Spleen (tissue), 11 donors: Measurements from ENCODE around the gene DCST1. TPM values are rescaled to one million over a fixed set of nuclear protein-coding genes. Genes with fewer than 3 reads are reported as not detected.
A peak's percentile ranks its signal among the peaks of the same experiment; 100 is the strongest.
"Not testable (repeated sequence)": the region's sequence is repeated elsewhere in the genome, so short reads cannot be mapped to it uniquely, and the experiment has no call there.

Source experiments
- DNase-seq: peaks from one replicate; pipeline ENCODE4 v3.0.0-alpha.2; 2020
- H3K27ac ChIP-seq, 8 donors: fragments of 200-600 bp; sonication (generic) in 7 of 8; 1 replicate in 4 of 8; 2 replicates in 4 of 8; pipeline versions ENCODE4 v1.5.0 to v1.8.0; 2016 to 2021; ENCODE audit warnings: inconsistent platforms in 4 of 8, mild to moderate bottlenecking in 4 of 8, moderate library complexity in 1 of 8
- H3K27me3 ChIP-seq, 7 donors: fragments of 200-600 bp; sonication (generic) in 6 of 7; replicated peaks in 1 of 7; 1 replicate in 4 of 7; 2 replicates in 3 of 7; pipeline versions ENCODE4 v1.5.0 to v1.8.0; 2016 to 2021; ENCODE audit warnings: inconsistent platforms in 3 of 7, mild to moderate bottlenecking in 1 of 7
- H3K36me3 ChIP-seq, 6 donors: fragments of 200-600 bp; sonication (generic) in 5 of 6; 1 replicate in 4 of 6; 2 replicates in 2 of 6; pipeline versions ENCODE4 v1.5.0 to v1.8.0; 2016 to 2021; ENCODE audit warnings: inconsistent platforms in 2 of 6
- H3K4me1 ChIP-seq, 6 donors: fragments of 200-600 bp; sonication (generic) in 5 of 6; 1 replicate in 3 of 6; 2 replicates in 3 of 6; pipeline versions ENCODE4 v1.5.0 to v1.8.0; 2016 to 2021; ENCODE audit warnings: inconsistent platforms in 3 of 6
- H3K4me3 ChIP-seq, 8 donors: fragments of 200-600 bp; sonication (generic) in 7 of 8; 1 replicate in 4 of 8; 2 replicates in 4 of 8; pipeline versions ENCODE4 v1.5.0 to v1.8.0; 2016 to 2021; ENCODE audit warnings: inconsistent platforms in 4 of 8, mild to moderate bottlenecking in 4 of 8, moderate library complexity in 2 of 8
- H3K9me3 ChIP-seq, 8 donors: fragments of 200-600 bp; sonication (generic) in 7 of 8; 1 replicate in 4 of 8; 2 replicates in 4 of 8; pipeline versions ENCODE4 v1.5.0 to v1.8.0; 2016 to 2021; ENCODE audit warnings: inconsistent platforms in 4 of 8
- CTCF ChIP-seq, 11 experiments: fragments of 200-600 bp in 7 of 11; fragments of 450-650 bp in 4 of 11; sonication (generic) in 4 of 11; IDR thresholded peaks in 8 of 11; conservative IDR thresholded peaks in 3 of 11; 1 replicate in 7 of 11; 2 replicates in 4 of 11; pipeline versions ENCODE4 v1.4.0 to v1.8.0; 2016 to 2021; ENCODE audit warnings: antibody characterized with exemption in 11 of 11, inconsistent platforms in 4 of 11, mild to moderate bottlenecking in 1 of 11
- POLR2A ChIP-seq, 3 donors: fragments of 450-650 bp; IDR thresholded peaks; one replicate each; pipeline ENCODE4 v1.5.1; 2017; ENCODE audit warnings: antibody characterized with exemption in 3 of 3, mild to moderate bottlenecking in 1 of 3
- POLR2AphosphoS5 ChIP-seq, 3 donors: sonication (generic); formaldehyde crosslinking; IDR thresholded peaks; one replicate each; pipeline ENCODE4 v1.5.1; 2017; ENCODE audit warnings: antibody characterized with exemption in 3 of 3
- WGBS, 5 donors: extraction: QIAGEN DNeasy Blood & Tissue Kit in 3 of 5; methylation state at CpG; one replicate each; pipeline versions ENCODE4 v1.1.5 to v1.1.7; 2013 to 2018; 5-methylcytosine and 5-hydroxymethylcytosine counted together
- intact Hi-C: fragments of 100-400 bp; cut with DNase I; formaldehyde crosslinking; loops from one replicate; pipeline ENCODE4 v1.15.0; 2023; ENCODE audit warnings: low total_unique reads
- polyA plus RNA-seq, 3 donors: library from polyadenylated mRNA; stranded (reverse); fragments of 200-250 nt; gene quantifications; one replicate each; pipeline ENCODE4 v1.2.1, GENCODE V29; 2013
- total RNA-seq, 7 donors: library from RNA; depleted of rRNA in 3 of 7; stranded (reverse); fragments of >200 nt in 3 of 7; fragmentation: NEBNext Ultra II Directional in 4 of 7; extraction: Animal tissue kit (Norgen Biotek cat#: 25700) in 4 of 7; gene quantifications; one replicate each; pipeline versions ENCODE4 v1.1.0 to v1.2.1, GENCODE V29; 2016 to 2021
- donor health status: healthy with polysubstance abuse.
- donor health status: DM: no; HTN: no; CAD: no; lungs with moderate emphysema.
- donor health status: DM: no; HTN: no; CAD: no.
- donor health status: Bipolar disorder and iron deficiency.
- donor health status: healthy.
- donor health status: DM: no; HTN: no; CAD: no.
- donor health status: DM: yes; HTN: yes; CAD: no.

Gene DCST1
- total and polyA plus RNA-seq, 10 donors: not detected

- Histone ChIP-seq H3K4me3 (no peak overlapping the region), H3K9me3 (no peaks in the 10 kb centered on the region), H3K4me1 (peaks cover 6 to 53% (median 23%) of the 10 kb centered on the region in 6 donors), H3K27me3 (no peaks in the 10 kb centered on the region), H3K36me3 (peaks cover 0 to 44% (median 21%) of the 10 kb centered on the region in 6 donors), H3K27ac (no peak overlapping the region)
- TF ChIP-seq POLR2AphosphoS5 (IDR thresholded peaks at IDR 0.05) (no peak), POLR2A (IDR thresholded peaks at IDR 0.05) (no peak), CTCF (IDR thresholded peaks at IDR 0.05 in 8 of 11, conservative IDR thresholded peaks at IDR 0.05 in 3 of 11) (no peak)
- intact Hi-C loops: no loop called here
- 63 to 79% (median 69%) methylated on average over 1 of the region's 1 CpG for WGBS, 5 donors
- no peak for DNase-seq
These were observed 39.4 kb upstream of the DCST1 start for GRCh38 chr1:154994269-154994587.

- DNase-seq: peak; percentile 34
- TF ChIP-seq POLR2AphosphoS5 (IDR thresholded peaks at IDR 0.05) (no peak), POLR2A (IDR thresholded peaks at IDR 0.05) (no peak), CTCF (IDR thresholded peaks at IDR 0.05 in 8 of 11, conservative IDR thresholded peaks at IDR 0.05 in 3 of 11) (no peak)
- no peak overlapping the region for H3K4me3 ChIP-seq
- intact Hi-C loops: no loop called here
- no peaks in the 10 kb centered on the region for H3K27me3 ChIP-seq
- H3K4me1 ChIP-seq: peaks cover 9 to 53% (median 24%) of the 10 kb centered on the region in 6 donors
- no peak overlapping the region for H3K27ac ChIP-seq
- WGBS, 5 donors: 42 to 49% (median 48%) methylated on average over 2 to 3 of the region's 3 CpGs
- peaks cover 0 to 40% (median 18%) of the 10 kb centered on the region in 6 donors for H3K36me3 ChIP-seq
- no peaks in the 10 kb centered on the region for H3K9me3 ChIP-seq
These were observed 39.0 kb upstream of the DCST1 start for GRCh38 chr1:154994591-154994990.

GRCh38 chr1:154995301-154995983, 38.2 kb upstream of the DCST1 start:
- H3K27ac ChIP-seq, H3K4me3 ChIP-seq, H3K9me3 ChIP-seq, H3K27me3 ChIP-seq, intact Hi-C loops: not testable (repeated sequence)
- Histone ChIP-seq H3K4me1 (peaks cover 16 to 53% (median 31%) of the 10 kb centered on the region in 6 donors), H3K36me3 (peaks cover 0 to 32% (median 11%) of the 10 kb centered on the region in 6 donors)
- WGBS, 5 donors: 61 to 70% (median 69%) methylated on average over 12 to 13 of the region's 13 CpGs
- DNase-seq: peak; percentile 32
- TF ChIP-seq CTCF (IDR thresholded peaks at IDR 0.05 in 8 of 11, conservative IDR thresholded peaks at IDR 0.05 in 3 of 11): peak in 7 of 11 experiments; percentile 25 to 45 (median 35)

- DNase-seq: peak; percentile 63
- intact Hi-C loops: no loop called here
These were observed 36.5 kb upstream of the DCST1 start for GRCh38 chr1:154996966-154997701.

More at GRCh38 chr1:154996966-154997701, 36.5 kb upstream of the DCST1 start:
- H3K27me3 ChIP-seq: no peaks in the 10 kb centered on the region
- WGBS, 5 donors: 73 to 82% (median 78%) methylated on average over 15 of the region's 15 CpGs
- H3K4me3 ChIP-seq: no peak overlapping the region
- no peak overlapping the region for H3K27ac ChIP-seq
- TF ChIP-seq CTCF (IDR thresholded peaks at IDR 0.05 in 8 of 11, conservative IDR thresholded peaks at IDR 0.05 in 3 of 11) (no peak), POLR2A (IDR thresholded peaks at IDR 0.05) (no peak), POLR2AphosphoS5 (IDR thresholded peaks at IDR 0.05) (no peak)
- peaks cover 16 to 67% (median 31%) of the 10 kb centered on the region in 6 donors for H3K4me1 ChIP-seq
- H3K9me3 ChIP-seq: no peaks in the 10 kb centered on the region
- peaks cover 0 to 15% (median 0%) of the 10 kb centered on the region in 6 donors for H3K36me3 ChIP-seq
